Spleen (tissue), 11 donors: ENCODE data around the gene FOXP1. TPM values are rescaled to one million over a fixed set of nuclear protein-coding genes. Genes with fewer than 3 reads are reported as not detected.
A peak's percentile ranks its signal among the peaks of the same experiment; 100 is the strongest.

Experiments
- DNase-seq: peaks from one replicate; pipeline ENCODE4 v3.0.0-alpha.2; 2020
- H3K27ac ChIP-seq, 8 donors: fragments of 200-600 bp; sonication (generic) in 7 of 8; 1 replicate in 4 of 8; 2 replicates in 4 of 8; pipeline versions ENCODE4 v1.5.0 to v1.8.0; 2016 to 2021; ENCODE audit warnings: inconsistent platforms in 4 of 8, mild to moderate bottlenecking in 4 of 8, moderate library complexity in 1 of 8
- H3K27me3 ChIP-seq, 7 donors: fragments of 200-600 bp; sonication (generic) in 6 of 7; replicated peaks in 1 of 7; 1 replicate in 4 of 7; 2 replicates in 3 of 7; pipeline versions ENCODE4 v1.5.0 to v1.8.0; 2016 to 2021; ENCODE audit warnings: inconsistent platforms in 3 of 7, mild to moderate bottlenecking in 1 of 7
- H3K36me3 ChIP-seq, 6 donors: fragments of 200-600 bp; sonication (generic) in 5 of 6; 1 replicate in 4 of 6; 2 replicates in 2 of 6; pipeline versions ENCODE4 v1.5.0 to v1.8.0; 2016 to 2021; ENCODE audit warnings: inconsistent platforms in 2 of 6
- H3K4me1 ChIP-seq, 6 donors: fragments of 200-600 bp; sonication (generic) in 5 of 6; 1 replicate in 3 of 6; 2 replicates in 3 of 6; pipeline versions ENCODE4 v1.5.0 to v1.8.0; 2016 to 2021; ENCODE audit warnings: inconsistent platforms in 3 of 6
- H3K4me3 ChIP-seq, 8 donors: fragments of 200-600 bp; sonication (generic) in 7 of 8; 1 replicate in 4 of 8; 2 replicates in 4 of 8; pipeline versions ENCODE4 v1.5.0 to v1.8.0; 2016 to 2021; ENCODE audit warnings: inconsistent platforms in 4 of 8, mild to moderate bottlenecking in 4 of 8, moderate library complexity in 2 of 8
- H3K9me3 ChIP-seq, 8 donors: fragments of 200-600 bp; sonication (generic) in 7 of 8; 1 replicate in 4 of 8; 2 replicates in 4 of 8; pipeline versions ENCODE4 v1.5.0 to v1.8.0; 2016 to 2021; ENCODE audit warnings: inconsistent platforms in 4 of 8
- POLR2A ChIP-seq, 3 donors: fragments of 450-650 bp; IDR thresholded peaks; one replicate each; pipeline ENCODE4 v1.5.1; 2017; ENCODE audit warnings: antibody characterized with exemption in 3 of 3, mild to moderate bottlenecking in 1 of 3
- POLR2AphosphoS5 ChIP-seq, 3 donors: sonication (generic); formaldehyde crosslinking; IDR thresholded peaks; one replicate each; pipeline ENCODE4 v1.5.1; 2017; ENCODE audit warnings: antibody characterized with exemption in 3 of 3
- WGBS, 5 donors: extraction: QIAGEN DNeasy Blood & Tissue Kit in 3 of 5; methylation state at CpG; one replicate each; pipeline versions ENCODE4 v1.1.5 to v1.1.7; 2013 to 2018; 5-methylcytosine and 5-hydroxymethylcytosine counted together
- intact Hi-C: fragments of 100-400 bp; cut with DNase I; formaldehyde crosslinking; loops from one replicate; pipeline ENCODE4 v1.15.0; 2023; ENCODE audit warnings: low total_unique reads
- polyA plus RNA-seq, 3 donors: library from polyadenylated mRNA; stranded (reverse); fragments of 200-250 nt; gene quantifications; one replicate each; pipeline ENCODE4 v1.2.1, GENCODE V29; 2013
- total RNA-seq, 7 donors: library from RNA; depleted of rRNA in 3 of 7; stranded (reverse); fragments of >200 nt in 3 of 7; fragmentation: NEBNext Ultra II Directional in 4 of 7; extraction: Animal tissue kit (Norgen Biotek cat#: 25700) in 4 of 7; gene quantifications; one replicate each; pipeline versions ENCODE4 v1.1.0 to v1.2.1, GENCODE V29; 2016 to 2021
- TF ChIP-seq, protein P1 (sequence below), 11 experiments: fragments of 200-600 bp in 7 of 11; fragments of 450-650 bp in 4 of 11; sonication (generic) in 4 of 11; IDR thresholded peaks in 8 of 11; conservative IDR thresholded peaks in 3 of 11; 1 replicate in 7 of 11; 2 replicates in 4 of 11; pipeline versions ENCODE4 v1.4.0 to v1.8.0; 2016 to 2021; ENCODE audit warnings: antibody characterized with exemption in 11 of 11, inconsistent platforms in 4 of 11, mild to moderate bottlenecking in 1 of 11
- donor health status: healthy with polysubstance abuse.
- donor health status: DM: no; HTN: no; CAD: no; lungs with moderate emphysema.
- donor health status: DM: no; HTN: no; CAD: no.
- donor health status: Bipolar disorder and iron deficiency.
- donor health status: healthy.
- donor health status: DM: no; HTN: no; CAD: no.
- donor health status: DM: yes; HTN: yes; CAD: no.

The FOXP1 gene
- total and polyA plus RNA-seq, 10 donors: 11.1 to 202 (median 153) TPM

DNA sequence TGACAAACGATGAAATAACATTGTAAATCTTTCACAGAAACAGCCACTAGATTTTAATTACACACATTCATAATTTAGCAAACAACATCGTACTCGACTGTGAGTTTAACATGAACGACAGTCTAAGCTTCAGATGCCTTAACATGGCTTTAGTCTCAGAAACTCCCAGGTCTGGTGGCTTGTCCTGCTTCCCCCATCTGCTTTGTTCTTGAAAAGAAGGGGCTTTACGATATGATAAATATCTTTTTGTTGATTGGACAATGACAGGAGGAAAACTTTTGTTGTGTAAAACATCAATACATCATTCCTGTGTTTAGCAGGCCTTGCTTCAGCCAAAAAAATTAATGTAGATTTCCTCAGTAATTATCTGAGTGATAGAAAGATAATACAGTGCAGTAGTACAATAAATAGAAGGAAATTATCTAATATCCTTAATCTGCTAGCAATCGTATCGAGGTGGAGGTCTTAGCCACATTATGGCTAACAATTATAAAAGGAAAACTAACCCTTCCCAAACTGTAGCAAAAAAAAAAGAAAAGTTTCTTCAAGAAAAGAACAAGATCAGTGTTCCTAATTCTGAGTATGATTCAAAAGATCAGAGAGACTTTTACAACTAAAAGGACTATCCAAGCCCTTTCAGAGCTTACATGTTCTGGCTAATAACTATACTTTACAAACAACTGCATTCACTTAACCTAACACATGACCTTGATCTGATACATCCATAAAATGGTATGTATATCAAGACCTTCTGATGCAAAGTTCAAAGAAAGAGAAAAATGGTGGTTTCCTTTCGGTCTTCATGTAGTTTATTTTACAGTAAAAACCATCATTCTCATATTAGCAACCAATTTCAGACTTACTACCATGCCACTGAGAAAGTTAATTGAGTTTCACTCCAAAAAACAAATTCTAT lies 535.7 kb downstream of the FOXP1 start:
- no peak for DNase-seq
- intact Hi-C loops: no loop called here
- Histone ChIP-seq H3K9me3 (no peaks in the 10 kb centered on the region), H3K4me3 (no peak overlapping the region), H3K36me3 (peaks cover 0 to 85% (median 33%) of the 10 kb centered on the region in 6 donors), H3K27ac (peak overlapping the region; percentile 2 to 72 (median 47)), H3K27me3 (no peaks in the 10 kb centered on the region), H3K4me1 (peaks cover 46 to 91% (median 74%) of the 10 kb centered on the region in 6 donors)
- WGBS, 5 donors: 70 to 81% (median 78%) methylated on average over 8 of the region's 8 CpGs
- TF ChIP-seq, protein P1, sequence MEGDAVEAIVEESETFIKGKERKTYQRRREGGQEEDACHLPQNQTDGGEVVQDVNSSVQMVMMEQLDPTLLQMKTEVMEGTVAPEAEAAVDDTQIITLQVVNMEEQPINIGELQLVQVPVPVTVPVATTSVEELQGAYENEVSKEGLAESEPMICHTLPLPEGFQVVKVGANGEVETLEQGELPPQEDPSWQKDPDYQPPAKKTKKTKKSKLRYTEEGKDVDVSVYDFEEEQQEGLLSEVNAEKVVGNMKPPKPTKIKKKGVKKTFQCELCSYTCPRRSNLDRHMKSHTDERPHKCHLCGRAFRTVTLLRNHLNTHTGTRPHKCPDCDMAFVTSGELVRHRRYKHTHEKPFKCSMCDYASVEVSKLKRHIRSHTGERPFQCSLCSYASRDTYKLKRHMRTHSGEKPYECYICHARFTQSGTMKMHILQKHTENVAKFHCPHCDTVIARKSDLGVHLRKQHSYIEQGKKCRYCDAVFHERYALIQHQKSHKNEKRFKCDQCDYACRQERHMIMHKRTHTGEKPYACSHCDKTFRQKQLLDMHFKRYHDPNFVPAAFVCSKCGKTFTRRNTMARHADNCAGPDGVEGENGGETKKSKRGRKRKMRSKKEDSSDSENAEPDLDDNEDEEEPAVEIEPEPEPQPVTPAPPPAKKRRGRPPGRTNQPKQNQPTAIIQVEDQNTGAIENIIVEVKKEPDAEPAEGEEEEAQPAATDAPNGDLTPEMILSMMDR (IDR thresholded peaks at IDR 0.05 in 8 of 11, conservative IDR thresholded peaks at IDR 0.05 in 3 of 11): no peak

DNA sequence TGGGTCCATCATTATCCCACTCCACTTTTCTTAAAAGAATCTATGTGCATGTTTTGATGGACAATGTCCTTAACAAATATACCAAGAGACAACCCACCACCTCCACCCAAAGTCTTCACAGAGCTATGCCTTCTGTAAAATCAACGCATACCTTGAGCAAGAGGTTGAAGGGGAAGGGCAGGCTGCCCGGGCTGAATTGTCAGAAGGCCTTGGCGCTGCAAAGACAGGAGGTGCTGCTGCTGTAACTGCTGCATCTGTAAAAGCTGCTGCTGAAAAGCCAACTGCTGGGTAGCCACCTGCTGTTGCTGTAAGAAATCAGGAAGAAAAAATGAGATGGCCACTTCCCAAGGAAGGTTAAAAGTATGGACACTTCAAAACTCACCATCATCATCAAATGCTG lies 536.7 kb downstream of the FOXP1 start:
- Histone ChIP-seq H3K27ac (peak overlapping the region in 4 of 8 donors; percentile 26 to 72 (median 56)), H3K9me3 (no peaks in the 10 kb centered on the region)

DNA sequence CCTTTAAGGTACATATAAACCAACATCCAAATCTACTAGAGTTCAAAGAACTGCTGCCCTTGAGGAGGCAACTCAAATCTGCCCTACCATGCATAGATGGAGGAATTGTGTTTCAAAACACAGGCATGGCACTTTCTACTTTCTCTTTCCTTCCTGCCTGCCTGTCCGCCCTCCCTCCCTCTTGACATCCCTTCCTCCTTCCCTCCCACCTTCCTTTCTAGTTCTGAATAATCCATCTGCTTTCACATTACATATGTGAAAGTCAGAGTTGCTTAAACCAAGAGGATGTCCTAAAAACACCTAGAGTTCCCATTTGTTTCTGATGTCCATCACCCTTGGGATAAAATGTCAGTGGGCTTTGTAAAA lies 537.6 kb downstream of the FOXP1 start:
- WGBS, 5 donors: 18 to 45% (median 28%) methylated on average over 1 of the region's 1 CpG
- Histone ChIP-seq H3K36me3 (peaks cover 0 to 85% (median 30%) of the 10 kb centered on the region in 6 donors), H3K4me1 (peaks cover 37 to 73% (median 61%) of the 10 kb centered on the region in 6 donors), H3K27me3 (no peaks in the 10 kb centered on the region), H3K4me3 (no peak overlapping the region), H3K27ac (peak overlapping the region in 7 of 8 donors; percentile 1 to 72 (median 50)), H3K9me3 (no peaks in the 10 kb centered on the region)
- no peak for DNase-seq
- TF ChIP-seq POLR2AphosphoS5 (IDR thresholded peaks at IDR 0.05) (no peak), POLR2A (IDR thresholded peaks at IDR 0.05) (no peak)
- TF ChIP-seq, protein P1 (IDR thresholded peaks at IDR 0.05 in 8 of 11, conservative IDR thresholded peaks at IDR 0.05 in 3 of 11): no peak
- intact Hi-C loops: no loop called here

More for the DNA sequence above, 536.7 kb downstream of the FOXP1 start:
- DNase-seq: no peak
- H3K4me1 ChIP-seq: peaks cover 43 to 81% (median 68%) of the 10 kb centered on the region in 6 donors
- H3K36me3 ChIP-seq: peaks cover 0 to 85% (median 30%) of the 10 kb centered on the region in 6 donors
- no peak for TF ChIP-seq POLR2AphosphoS5 (IDR thresholded peaks at IDR 0.05)
- intact Hi-C loops: no loop called here
- 64 to 73% (median 69%) methylated on average over 3 of the region's 3 CpGs for WGBS, 5 donors
- H3K4me3 ChIP-seq: no peak overlapping the region
- no peaks in the 10 kb centered on the region for H3K27me3 ChIP-seq

DNA sequence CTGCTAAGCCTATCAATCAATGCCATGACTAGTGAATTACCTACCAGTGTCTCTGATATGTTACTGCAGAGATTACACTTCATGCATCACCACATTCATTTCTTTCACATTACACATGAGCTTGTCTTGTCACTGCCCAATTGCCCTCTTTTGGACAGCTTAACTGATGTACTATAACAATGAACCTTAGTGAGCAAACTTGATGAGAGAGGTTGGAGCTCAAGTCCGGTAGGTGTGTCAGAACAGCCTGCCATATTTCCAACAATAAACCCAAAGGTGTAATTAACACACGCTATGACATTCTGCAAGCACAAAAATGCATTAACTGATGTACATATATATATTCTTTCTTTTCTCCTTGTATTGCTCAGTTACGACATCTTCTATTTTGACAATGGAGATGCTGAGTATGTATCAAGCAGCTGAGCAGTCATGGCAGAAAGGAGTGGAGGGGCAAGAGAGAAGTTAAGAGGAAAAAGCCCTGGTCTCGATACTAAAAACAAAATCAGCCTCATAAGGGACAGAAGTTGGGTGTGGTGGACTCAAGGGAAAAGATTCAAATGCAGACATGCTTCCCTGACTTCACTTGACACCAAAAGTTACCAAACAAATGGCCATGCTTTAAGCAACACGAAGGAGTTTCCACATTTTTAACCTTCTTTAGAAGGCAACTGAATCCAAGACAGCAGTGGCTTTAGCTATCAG lies 538.2 kb downstream of the FOXP1 start:
- Histone ChIP-seq H3K4me3 (no peak overlapping the region), H3K36me3 (peaks cover 0 to 89% (median 36%) of the 10 kb centered on the region in 6 donors), H3K4me1 (peaks cover 31 to 73% (median 56%) of the 10 kb centered on the region in 6 donors), H3K27me3 (no peaks in the 10 kb centered on the region), H3K27ac (peak overlapping the region in 6 of 8 donors; percentile 16 to 72 (median 52)), H3K9me3 (no peaks in the 10 kb centered on the region)
- TF ChIP-seq, protein P1 (IDR thresholded peaks at IDR 0.05 in 8 of 11, conservative IDR thresholded peaks at IDR 0.05 in 3 of 11): no peak
- TF ChIP-seq POLR2AphosphoS5 (IDR thresholded peaks at IDR 0.05) (no peak), POLR2A (IDR thresholded peaks at IDR 0.05) (no peak)
- no peak for DNase-seq
- intact Hi-C loops: no loop called here
- 73 to 88% (median 82%) methylated on average over 5 of the region's 5 CpGs for WGBS, 5 donors
